ENCODE measurements around the gene DPM3. TPM values are rescaled to one million over a fixed set of nuclear protein-coding genes. Genes with fewer than 3 reads are reported as not detected.

Gene DPM3
- total RNA-seq, 6 experiments from 2014 or later = 50.4 to 106 (median 60.4) TPM

GRCh38 chr1:155094622-155094948, 45.7 kb downstream of the DPM3 start:
- H3K4me3 ChIP-seq = no peak overlapping the region
- intact Hi-C loops (cut with DNase I) = loop anchor here (5.0 kb wide), 1 partner anchor 73 kb away; no protein-coding TSS in a partner anchor
- H3K27me3 ChIP-seq = no peaks in the 10 kb centered on the region
- TF ChIP-seq CTCF (IDR thresholded peaks at IDR 0.05) (peak in 1 of 4 donors; percentile 9), POLR2A (IDR thresholded peaks at IDR 0.05) (no peak)
- no peaks in the 10 kb centered on the region for H3K36me3 ChIP-seq
- peak overlapping the region; percentile 55 to 76 (median 66) for H3K27ac ChIP-seq
- ATAC-seq (no peak), DNase-seq (peak in 1 of 3 donors; percentile 37)
- 78% methylated on average over 2 of the region's 2 CpGs for WGBS (ENCODE audit: insufficient coverage, low coverage, low lambda C conversion rate, missing lambda C conversion rate)
- peaks cover 0 to 25% (median 11%) of the 10 kb centered on the region in 4 donors for H3K4me1 ChIP-seq
- H3K9me3 ChIP-seq = no peaks in the 10 kb centered on the region

GRCh38 chr1:155093911-155094621, 46.3 kb downstream of the DPM3 start:
- TF ChIP-seq POLR2A (IDR thresholded peaks at IDR 0.05) = no peak
- peak in 3 of 4 donors; percentile 40 to 62 (median 50) for TF ChIP-seq CTCF (IDR thresholded peaks at IDR 0.05)

GRCh38 chr1:155092641-155093040, 47.7 kb downstream of the DPM3 start:
- DNase-seq = no peak
- Histone ChIP-seq H3K27ac (peak overlapping the region in 1 of 3 donors; percentile 21), H3K4me3 (no peak overlapping the region), H3K36me3 (no peaks in the 10 kb centered on the region), H3K9me3 (no peaks in the 10 kb centered on the region), H3K4me1 (peaks cover 0 to 25% (median 11%) of the 10 kb centered on the region in 4 donors), H3K27me3 (no peaks in the 10 kb centered on the region)
- WGBS (ENCODE audit: insufficient coverage, low coverage, low lambda C conversion rate, missing lambda C conversion rate) = 97% methylated on average over 7 of the region's 12 CpGs
- intact Hi-C loops (cut with DNase I) = loop anchor here (5.0 kb wide), 1 partner anchor 75 kb away; no protein-coding TSS in a partner anchor
- no peak for ATAC-seq
- no peak for TF ChIP-seq CTCF (IDR thresholded peaks at IDR 0.05)
- TF ChIP-seq POLR2A (IDR thresholded peaks at IDR 0.05) = no peak

More at GRCh38 chr1:155093911-155094621, 46.3 kb downstream of the DPM3 start:
- WGBS (ENCODE audit: insufficient coverage, low coverage, low lambda C conversion rate, missing lambda C conversion rate) = 19% methylated on average over 11 of the region's 13 CpGs
- Histone ChIP-seq H3K27me3 (no peaks in the 10 kb centered on the region), H3K9me3 (no peaks in the 10 kb centered on the region), H3K36me3 (no peaks in the 10 kb centered on the region), H3K4me1 (peaks cover 0 to 25% (median 11%) of the 10 kb centered on the region in 4 donors), H3K4me3 (no peak overlapping the region), H3K27ac (peak overlapping the region; percentile 55 to 76 (median 66))
- peak in 2 of 3 donors; percentile 51 to 59 for DNase-seq
- peak; percentile 37 to 55 (median 50) for ATAC-seq
- intact Hi-C loops (cut with DNase I) = loop anchor here (5.0 kb wide), 1 partner anchor 73 kb away; no protein-coding TSS in a partner anchor

GRCh38 chr1:155092131-155092530, 48.2 kb downstream of the DPM3 start:
- WGBS (ENCODE audit: insufficient coverage, low coverage, low lambda C conversion rate, missing lambda C conversion rate) = 66% methylated on average over 3 of the region's 6 CpGs
- DNase-seq = no peak
- Histone ChIP-seq H3K9me3 (no peaks in the 10 kb centered on the region), H3K27me3 (no peaks in the 10 kb centered on the region), H3K4me3 (peak overlapping the region in 1 of 3 donors; percentile 42), H3K36me3 (no peaks in the 10 kb centered on the region), H3K4me1 (peaks cover 0 to 25% (median 11%) of the 10 kb centered on the region in 4 donors), H3K27ac (peak overlapping the region in 1 of 3 donors; percentile 79)
- peak in 2 of 4 donors; percentile 2 to 21 for ATAC-seq
- no peak for TF ChIP-seq CTCF (IDR thresholded peaks at IDR 0.05)
- no peak for TF ChIP-seq POLR2A (IDR thresholded peaks at IDR 0.05)
- intact Hi-C loops (cut with DNase I) = loop anchor here (5.0 kb wide), 1 partner anchor 75 kb away; no protein-coding TSS in a partner anchor

All from right lobe of liver (tissue), 6 donors.